Thyroid gland (tissue), 4 donors: ENCODE results near the gene MUS81.

Experiments used
- CTCF ChIP-seq, 6 experiments: fragments of 200-600 bp in 3 of 6; fragments of 450-650 bp in 3 of 6; sonication (generic) in 3 of 6; IDR thresholded peaks; one replicate each; pipeline ENCODE4 v1.5.1; 2016 to 2019; ENCODE audit warnings: antibody characterized with exemption in 6 of 6, mild to moderate bottlenecking in 2 of 6, inconsistent platforms in 1 of 6, moderate library complexity in 1 of 6
- POLR2A ChIP-seq, 2 donors: fragments of 450-650 bp; IDR thresholded peaks; one replicate each; pipeline ENCODE4 v1.6.1; 2017; ENCODE audit warnings: antibody characterized with exemption in 2 of 2, mild to moderate bottlenecking in 2 of 2, moderate library complexity in 1 of 2

- TF ChIP-seq CTCF (IDR thresholded peaks at IDR 0.05) (peak in 1 of 6 experiments; percentile 7), POLR2A (IDR thresholded peaks at IDR 0.05) (peak; percentile 63 to 97)
Observed at GRCh38 chr11:65859095-65859811, 980 bp upstream of the MUS81 start.
